ENCODE measurements around the gene OLFM3. TPM values are rescaled to one million over a fixed set of nuclear protein-coding genes. Genes with fewer than 3 reads are reported as not detected.

Gene OLFM3
- 0.05 and 0.17 TPM in 2 replicates for total RNA-seq (2014; rRNA removed; shearing (Covaris generic))
- 0.68 TPM in 1 of 2 replicates, not detected in the other for polyA plus RNA-seq (2014; cell fraction: nucleus; rRNA removed)

- no peak for DNase-seq (ENCODE audit: extremely low read depth, low read depth)
These were observed at the start of gene OLFM3 for GRCh38 chr1:101996825-101997465. Gene OLFM3 (minus strand): TSS chr1:101996926.

GRCh38 chr1:102045752-102046151, 49.0 kb upstream of the OLFM3 start:
- no peak for DNase-seq (ENCODE audit: extremely low read depth, low read depth)

- no peak for DNase-seq (ENCODE audit: extremely low read depth, low read depth)
These were observed 35.8 kb upstream of the OLFM3 start for GRCh38 chr1:102032534-102032933.

- no peak for DNase-seq (ENCODE audit: extremely low read depth, low read depth)
These were observed 22.8 kb upstream of the OLFM3 start for GRCh38 chr1:102019530-102019929.

GRCh38 chr1:102015728-102016127, 19.0 kb upstream of the OLFM3 start:
- no peak for DNase-seq (ENCODE audit: extremely low read depth, low read depth)

- no peak for DNase-seq (ENCODE audit: extremely low read depth, low read depth)
These were observed 5.3 kb upstream of the OLFM3 start for GRCh38 chr1:102002057-102002456.

- DNase-seq (ENCODE audit: extremely low read depth, low read depth) = no peak
These were observed 561 bp downstream of the OLFM3 start for GRCh38 chr1:101995984-101996745.

- DNase-seq (ENCODE audit: extremely low read depth, low read depth) = no peak
These were observed 3.0 kb downstream of the OLFM3 start for GRCh38 chr1:101993710-101994109.

GRCh38 chr1:101992821-101993575, 3.7 kb downstream of the OLFM3 start:
- DNase-seq (ENCODE audit: extremely low read depth, low read depth) = no peak

- no peak for DNase-seq (ENCODE audit: extremely low read depth, low read depth)
These were observed 15.8 kb downstream of the OLFM3 start for GRCh38 chr1:101980974-101981373.

- no peak for DNase-seq (ENCODE audit: extremely low read depth, low read depth)
These were observed 19.5 kb downstream of the OLFM3 start for GRCh38 chr1:101977266-101977665.

GRCh38 chr1:101976161-101976560, 20.6 kb downstream of the OLFM3 start:
- no peak for DNase-seq (ENCODE audit: extremely low read depth, low read depth)

GRCh38 chr1:101975371-101975770, 21.4 kb downstream of the OLFM3 start:
- DNase-seq (ENCODE audit: extremely low read depth, low read depth) = no peak

GRCh38 chr1:101974599-101975274, 22.0 kb downstream of the OLFM3 start:
- no peak for DNase-seq (ENCODE audit: extremely low read depth, low read depth)

- no peak for DNase-seq (ENCODE audit: extremely low read depth, low read depth)
These were observed 25.4 kb downstream of the OLFM3 start for GRCh38 chr1:101971304-101971703.

- DNase-seq (ENCODE audit: extremely low read depth, low read depth) = no peak
These were observed 28.9 kb downstream of the OLFM3 start for GRCh38 chr1:101967871-101968270.

- DNase-seq (ENCODE audit: extremely low read depth, low read depth) = no peak
These were observed 31.4 kb downstream of the OLFM3 start for GRCh38 chr1:101965341-101965740.

GRCh38 chr1:101964708-101965107, 32.0 kb downstream of the OLFM3 start:
- DNase-seq (ENCODE audit: extremely low read depth, low read depth) = no peak

GRCh38 chr1:101960142-101960541, 36.6 kb downstream of the OLFM3 start:
- no peak for DNase-seq (ENCODE audit: extremely low read depth, low read depth)

GRCh38 chr1:101959456-101959855, 37.3 kb downstream of the OLFM3 start:
- DNase-seq (ENCODE audit: extremely low read depth, low read depth) = no peak

GRCh38 chr1:101957771-101958170, 39.0 kb downstream of the OLFM3 start:
- DNase-seq (ENCODE audit: extremely low read depth, low read depth) = no peak
